ENCODE measurements around the gene NMNAT3. TPM values are rescaled to one million over a fixed set of nuclear protein-coding genes. Genes with fewer than 3 reads are reported as not detected.

The NMNAT3 gene
- total and polyA plus RNA-seq, 8 donors = 3.6 to 24.9 (median 7.0) TPM

GRCh38 chr3:139634111-139634635 is 43.6 kb downstream of the NMNAT3 start:
- Histone ChIP-seq H3K27ac (no peak overlapping the region), H3K4me1 (no peaks in the 10 kb centered on the region), H3K27me3 (no peaks in the 10 kb centered on the region), H3K4me3 (no peak overlapping the region), H3K36me3 (peaks cover 0 to 11% (median 3%) of the 10 kb centered on the region in 4 donors), H3K9me3 (no peaks in the 10 kb centered on the region)
- WGBS, 5 donors = 76 to 90% (median 89%) methylated on average over 17 to 20 of the region's 20 CpGs
- intact Hi-C loops (cut with DNase I; ENCODE audit: low total_unique reads) = no loop called here
- peak in 1 of 2 donors; percentile 18 for DNase-seq
- TF ChIP-seq POLR2AphosphoS5 (IDR thresholded peaks at IDR 0.05) (no peak), EP300 (IDR thresholded peaks at IDR 0.05) (no peak), CTCF (IDR thresholded peaks at IDR 0.05) (no peak), POLR2A (IDR thresholded peaks at IDR 0.05) (no peak)

- no peaks in the 10 kb centered on the region for H3K4me1 ChIP-seq
- no peak overlapping the region for H3K27ac ChIP-seq
- H3K4me3 ChIP-seq = no peak overlapping the region
- no peaks in the 10 kb centered on the region for H3K9me3 ChIP-seq
- H3K27me3 ChIP-seq = no peaks in the 10 kb centered on the region
- peaks cover 0 to 11% (median 3%) of the 10 kb centered on the region in 4 donors for H3K36me3 ChIP-seq
- TF ChIP-seq POLR2AphosphoS5 (IDR thresholded peaks at IDR 0.05) = no peak
- TF ChIP-seq EP300 (IDR thresholded peaks at IDR 0.05) = no peak
- no peak for TF ChIP-seq CTCF (IDR thresholded peaks at IDR 0.05)
- TF ChIP-seq POLR2A (IDR thresholded peaks at IDR 0.05) = no peak
- no peak for DNase-seq
- intact Hi-C loops (cut with DNase I; ENCODE audit: low total_unique reads) = no loop called here
- 89 to 95% (median 91%) methylated on average over 6 of the region's 6 CpGs for WGBS, 5 donors
Observed at GRCh38 chr3:139633511-139633910, 44.3 kb downstream of the NMNAT3 start.

GRCh38 chr3:139630542-139630941 is 47.2 kb downstream of the NMNAT3 start:
- no peak for DNase-seq
- no peaks in the 10 kb centered on the region for H3K9me3 ChIP-seq
- TF ChIP-seq POLR2A (IDR thresholded peaks at IDR 0.05) = no peak
- TF ChIP-seq CTCF (IDR thresholded peaks at IDR 0.05) = no peak
- no peak for TF ChIP-seq EP300 (IDR thresholded peaks at IDR 0.05)
- no peak for TF ChIP-seq POLR2AphosphoS5 (IDR thresholded peaks at IDR 0.05)
- intact Hi-C loops (cut with DNase I; ENCODE audit: low total_unique reads) = no loop called here
- no peak overlapping the region for H3K4me3 ChIP-seq
- peaks cover 0 to 17% (median 6%) of the 10 kb centered on the region in 4 donors for H3K36me3 ChIP-seq
- 75 to 84% (median 82%) methylated on average over 4 of the region's 4 CpGs for WGBS, 5 donors
- no peak overlapping the region for H3K27ac ChIP-seq
- no peaks in the 10 kb centered on the region for H3K27me3 ChIP-seq
- no peaks in the 10 kb centered on the region for H3K4me1 ChIP-seq

GRCh38 chr3:139629033-139629432 is 48.7 kb downstream of the NMNAT3 start:
- Histone ChIP-seq H3K9me3 (no peaks in the 10 kb centered on the region), H3K27ac (no peak overlapping the region), H3K4me3 (no peak overlapping the region), H3K4me1 (no peaks in the 10 kb centered on the region), H3K27me3 (no peaks in the 10 kb centered on the region), H3K36me3 (peaks cover 0 to 9% (median 6%) of the 10 kb centered on the region in 4 donors)
- WGBS, 5 donors = 71 to 79% (median 73%) methylated on average over 3 of the region's 3 CpGs
- TF ChIP-seq CTCF (IDR thresholded peaks at IDR 0.05) (no peak), POLR2A (IDR thresholded peaks at IDR 0.05) (no peak), EP300 (IDR thresholded peaks at IDR 0.05) (no peak), POLR2AphosphoS5 (IDR thresholded peaks at IDR 0.05) (no peak)
- intact Hi-C loops (cut with DNase I; ENCODE audit: low total_unique reads) = no loop called here
- no peak for DNase-seq

Data from stomach (tissue), 9 donors.